Measurements from ENCODE around the gene EVI2B.

DNA sequence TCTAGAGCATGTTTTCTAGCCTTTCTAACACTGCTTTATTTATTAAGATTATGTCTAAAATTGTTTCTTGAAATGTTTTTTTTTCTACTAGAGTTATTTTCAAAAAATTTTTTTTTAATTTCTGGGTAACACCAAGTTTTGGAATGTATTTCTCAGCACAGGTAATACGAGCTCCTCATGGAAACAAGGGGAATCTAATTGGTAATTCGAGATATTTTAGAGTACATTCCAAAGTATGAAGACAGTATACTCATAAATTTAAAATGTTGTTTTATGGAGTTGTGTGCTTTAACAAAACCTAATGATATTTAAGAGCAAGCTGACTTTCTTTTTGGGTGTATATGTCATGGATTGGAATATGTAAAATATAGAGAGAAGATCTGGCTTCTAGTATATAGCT is 59.2 kb downstream of the EVI2B start:
- TF ChIP-seq, protein P1, sequence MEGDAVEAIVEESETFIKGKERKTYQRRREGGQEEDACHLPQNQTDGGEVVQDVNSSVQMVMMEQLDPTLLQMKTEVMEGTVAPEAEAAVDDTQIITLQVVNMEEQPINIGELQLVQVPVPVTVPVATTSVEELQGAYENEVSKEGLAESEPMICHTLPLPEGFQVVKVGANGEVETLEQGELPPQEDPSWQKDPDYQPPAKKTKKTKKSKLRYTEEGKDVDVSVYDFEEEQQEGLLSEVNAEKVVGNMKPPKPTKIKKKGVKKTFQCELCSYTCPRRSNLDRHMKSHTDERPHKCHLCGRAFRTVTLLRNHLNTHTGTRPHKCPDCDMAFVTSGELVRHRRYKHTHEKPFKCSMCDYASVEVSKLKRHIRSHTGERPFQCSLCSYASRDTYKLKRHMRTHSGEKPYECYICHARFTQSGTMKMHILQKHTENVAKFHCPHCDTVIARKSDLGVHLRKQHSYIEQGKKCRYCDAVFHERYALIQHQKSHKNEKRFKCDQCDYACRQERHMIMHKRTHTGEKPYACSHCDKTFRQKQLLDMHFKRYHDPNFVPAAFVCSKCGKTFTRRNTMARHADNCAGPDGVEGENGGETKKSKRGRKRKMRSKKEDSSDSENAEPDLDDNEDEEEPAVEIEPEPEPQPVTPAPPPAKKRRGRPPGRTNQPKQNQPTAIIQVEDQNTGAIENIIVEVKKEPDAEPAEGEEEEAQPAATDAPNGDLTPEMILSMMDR (IDR thresholded peaks at IDR 0.05): no peak
- no peak for TF ChIP-seq POLR2A (IDR thresholded peaks at IDR 0.05)

Data from body of pancreas (tissue), 4 donors.